OCI-LY7 (cell line): ENCODE results near the gene ADAMTSL2. TPM values are rescaled to one million over a fixed set of nuclear protein-coding genes. Genes with fewer than 3 reads are reported as not detected.

Source experiments
- BruUV-seq: library from RNA; stranded (reverse); fragments of 400-500 nt; replicated peaks from 2 replicates; lab custom pipeline; 2021; lab: Mats Ljungman, UMichigan
- CTCF ChIA-PET: fragments of 300-600 bp; sonication (Branson Sonifier 250); formaldehyde crosslinking; loops from one replicate; lab custom pipeline; 2022; ENCODE audit warnings: antibody characterized with exemption; ENCODE audit not compliant: unreplicated experiment; lab: Charles Lee
- POLR2A ChIA-PET: fragments of 300-600 bp; sonication (Branson Sonifier 250); formaldehyde crosslinking; loops from one replicate; lab custom pipeline; 2022; ENCODE audit warnings: antibody characterized with exemption; lab: Charles Lee
- DNase-seq: peaks from one replicate; pipeline ENCODE4 v3.0.0-alpha.2; 2015; ENCODE audit warnings: low spot score
- H2AFZ ChIP-seq: fragments of 200-600 bp; sonication (generic), shearing (Covaris generic); 2 replicates; pipeline ENCODE4 v1.6.1; 2014; ENCODE audit warnings: mild to moderate bottlenecking, antibody characterized with exemption, low read length, moderate library complexity
- H3K27ac ChIP-seq: fragments of 200-600 bp; sonication (generic); 2 replicates; pipeline ENCODE4 v1.5.1; 2014; ENCODE audit warnings: mixed run types, low read depth, mild to moderate bottlenecking, moderate library complexity, low read length, inconsistent platforms; ENCODE audit not compliant: poor library complexity, severe bottlenecking
- H3K36me3 ChIP-seq: fragments of 200-600 bp; sonication (generic); 2 replicates; pipeline ENCODE4 v1.6.1; 2014; ENCODE audit warnings: mild to moderate bottlenecking, antibody characterized with exemption, low read length, moderate library complexity, mixed read lengths; ENCODE audit not compliant: insufficient read depth
- H3K4me1 ChIP-seq: fragments of 200-600 bp; sonication (generic); 2 replicates; pipeline ENCODE4 v1.5.1; 2014; ENCODE audit warnings: mild to moderate bottlenecking, low read length; ENCODE audit not compliant: insufficient read depth, poor library complexity, severe bottlenecking
- H3K4me2 ChIP-seq: fragments of 200-600 bp; sonication (generic); 2 replicates; pipeline ENCODE4 v1.6.1; 2014; ENCODE audit warnings: mild to moderate bottlenecking, low read length
- H3K4me3 ChIP-seq: fragments of 200-600 bp; sonication (generic); 2 replicates; pipeline ENCODE4 v1.5.1; 2014; ENCODE audit warnings: mild to moderate bottlenecking, low read depth, low read length; ENCODE audit not compliant: poor library complexity, severe bottlenecking
- H3K79me2 ChIP-seq: fragments of 200-600 bp; sonication (generic); 2 replicates; pipeline ENCODE4 v1.6.1; 2016; ENCODE audit warnings: low read depth, mild to moderate bottlenecking, low read length, moderate library complexity, mixed read lengths; ENCODE audit not compliant: insufficient read depth
- H3K9me2 ChIP-seq: fragments of 200-600 bp; sonication (generic); 2 replicates; pipeline ENCODE4 v1.6.1; 2016; ENCODE audit warnings: mild to moderate bottlenecking, low read length, mixed read lengths; ENCODE audit not compliant: insufficient read depth
- H3K9me3 ChIP-seq: fragments of 200-600 bp; sonication (generic); 2 replicates; pipeline ENCODE4 v1.6.1; 2014; ENCODE audit warnings: mild to moderate bottlenecking, mixed run types, low read length, mixed read lengths
- H4K20me1 ChIP-seq: fragments of 200-600 bp; sonication (generic); 2 replicates; pipeline ENCODE4 v1.6.1; 2014; ENCODE audit warnings: mild to moderate bottlenecking, antibody characterized with exemption, low read length, moderate library complexity, mixed read lengths; ENCODE audit not compliant: insufficient read depth
- EZH2phosphoT487 ChIP-seq: fragments of 200-600 bp; sonication (generic); IDR thresholded peaks from 2 replicates; pipeline ENCODE4 v1.6.1; 2018; ENCODE audit warnings: low read depth, borderline replicate concordance, mild to moderate bottlenecking, mixed run types, antibody characterized with exemption, low read length, moderate library complexity, mixed read lengths
- intact Hi-C: fragments of 100-400 bp; cut with micrococcal nuclease; formaldehyde crosslinking; loops from one replicate; pipeline ENCODE4 v1.10.0; 2022; ENCODE audit not compliant: unreplicated experiment
- total RNA-seq, 2 experiments: library from RNA; depleted of rRNA in 1 of 2; stranded (reverse); fragments of >200 nt in 1 of 2; shearing (Covaris generic) in 1 of 2; gene quantifications; 2 replicates each; pipeline ENCODE4 v1.2.3, GENCODE V29; 2014 to 2022
- TF ChIP-seq, protein P1 (sequence below): fragments of 200-600 bp; sonication (generic); conservative IDR thresholded peaks from 2 replicates; pipeline ENCODE4 v1.5.1; 2014; ENCODE audit warnings: mild to moderate bottlenecking, antibody characterized with exemption, low read length, moderate library complexity, mixed read lengths

ADAMTSL2 gene
- total RNA-seq, 2 experiments from 2014 or later: 0.88 TPM; not detected in 1

DNA sequence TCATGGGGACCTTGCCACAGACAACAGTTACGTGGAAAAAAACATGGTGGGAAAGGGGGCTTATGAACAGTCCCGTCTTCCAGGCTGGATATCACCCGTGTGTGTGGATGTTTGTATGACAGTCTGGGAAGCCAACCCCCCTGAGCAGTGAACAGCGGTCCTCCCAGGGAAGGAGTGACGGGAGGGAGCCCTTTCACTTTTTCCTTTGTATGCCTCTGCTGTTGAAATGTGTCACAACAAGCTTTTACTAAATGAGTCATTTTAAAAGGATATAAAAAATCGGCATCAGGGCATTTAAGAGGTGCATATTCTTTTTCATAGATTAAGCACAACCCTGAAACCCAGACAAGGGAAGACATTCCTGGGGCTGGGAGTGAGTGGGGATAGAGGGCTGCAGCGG lies 14.8 kb upstream of the ADAMTSL2 start:
- H3K9me3 ChIP-seq: no peaks in the 10 kb centered on the region
- no peak overlapping the region for H3K4me3 ChIP-seq
- H3K79me2 ChIP-seq: no peaks in the 10 kb centered on the region
- no peaks in the 10 kb centered on the region for H3K36me3 ChIP-seq
- no peak overlapping the region for H2AFZ ChIP-seq
- no peak for DNase-seq
- CTCF ChIA-PET: no interaction called here
- H3K4me1 ChIP-seq: no peaks in the 10 kb centered on the region
- H3K27ac ChIP-seq: no peak overlapping the region
- no TSS peak for BruUV-seq
- no peaks in the 10 kb centered on the region for H4K20me1 ChIP-seq
- intact Hi-C loops: no loop called here
- H3K4me2 ChIP-seq: no peak overlapping the region
- no peaks in the 10 kb centered on the region for H3K9me2 ChIP-seq
- POLR2A ChIA-PET: no interaction called here
- TF ChIP-seq EZH2phosphoT487: no peak
- TF ChIP-seq, protein P1, sequence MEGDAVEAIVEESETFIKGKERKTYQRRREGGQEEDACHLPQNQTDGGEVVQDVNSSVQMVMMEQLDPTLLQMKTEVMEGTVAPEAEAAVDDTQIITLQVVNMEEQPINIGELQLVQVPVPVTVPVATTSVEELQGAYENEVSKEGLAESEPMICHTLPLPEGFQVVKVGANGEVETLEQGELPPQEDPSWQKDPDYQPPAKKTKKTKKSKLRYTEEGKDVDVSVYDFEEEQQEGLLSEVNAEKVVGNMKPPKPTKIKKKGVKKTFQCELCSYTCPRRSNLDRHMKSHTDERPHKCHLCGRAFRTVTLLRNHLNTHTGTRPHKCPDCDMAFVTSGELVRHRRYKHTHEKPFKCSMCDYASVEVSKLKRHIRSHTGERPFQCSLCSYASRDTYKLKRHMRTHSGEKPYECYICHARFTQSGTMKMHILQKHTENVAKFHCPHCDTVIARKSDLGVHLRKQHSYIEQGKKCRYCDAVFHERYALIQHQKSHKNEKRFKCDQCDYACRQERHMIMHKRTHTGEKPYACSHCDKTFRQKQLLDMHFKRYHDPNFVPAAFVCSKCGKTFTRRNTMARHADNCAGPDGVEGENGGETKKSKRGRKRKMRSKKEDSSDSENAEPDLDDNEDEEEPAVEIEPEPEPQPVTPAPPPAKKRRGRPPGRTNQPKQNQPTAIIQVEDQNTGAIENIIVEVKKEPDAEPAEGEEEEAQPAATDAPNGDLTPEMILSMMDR: no peak

DNA sequence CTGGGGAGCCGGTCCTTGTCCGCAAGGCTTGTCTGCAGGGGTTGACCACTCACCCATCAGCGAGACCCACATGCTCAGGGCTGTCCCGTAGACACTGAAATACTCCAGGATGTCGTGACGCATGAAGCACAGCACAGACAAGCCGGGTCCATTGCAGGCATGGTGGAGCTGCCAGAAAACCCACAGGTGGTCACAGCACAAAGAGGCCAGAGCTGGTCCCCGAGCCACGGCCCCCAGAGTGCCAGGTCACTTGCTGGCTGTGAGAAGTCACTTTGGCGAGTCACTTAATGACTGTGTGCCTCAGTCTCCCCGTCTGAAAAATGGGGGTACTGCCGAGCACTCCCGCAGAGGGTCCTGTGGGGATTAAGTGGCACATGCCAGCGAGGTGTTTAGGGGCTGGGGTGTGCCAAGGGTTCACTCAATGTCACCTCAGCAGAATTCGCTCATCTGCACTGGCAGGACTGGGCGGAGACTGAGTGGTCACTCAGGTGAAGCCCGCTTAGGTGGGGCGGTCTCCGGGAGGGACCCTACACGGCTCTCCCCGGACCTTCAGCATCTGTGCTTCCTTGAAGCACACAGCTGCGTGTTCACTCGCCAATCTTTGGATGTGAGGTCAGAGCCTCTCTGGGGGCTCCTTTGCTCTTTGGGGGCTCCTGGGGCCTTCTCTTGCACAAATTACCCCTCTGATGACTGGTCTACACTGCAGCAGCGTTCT lies 14.2 kb upstream of the ADAMTSL2 start:
- no peaks in the 10 kb centered on the region for H3K79me2 ChIP-seq
- no peak overlapping the region for H3K4me2 ChIP-seq
- no TSS peak for BruUV-seq
- no peaks in the 10 kb centered on the region for H3K4me1 ChIP-seq
- CTCF ChIA-PET: no interaction called here
- intact Hi-C loops: no loop called here
- H3K27ac ChIP-seq: no peak overlapping the region
- H3K4me3 ChIP-seq: no peak overlapping the region
- H3K9me2 ChIP-seq: no peaks in the 10 kb centered on the region
- no peak overlapping the region for H2AFZ ChIP-seq
- no peaks in the 10 kb centered on the region for H4K20me1 ChIP-seq
- H3K36me3 ChIP-seq: no peaks in the 10 kb centered on the region
- POLR2A ChIA-PET: no interaction called here
- DNase-seq: no peak
- no peak for TF ChIP-seq EZH2phosphoT487
- TF ChIP-seq, protein P1: no peak
- no peaks in the 10 kb centered on the region for H3K9me3 ChIP-seq
